HUES6 (cell line): ENCODE results near the gene PHACTR3.

Experiments
- H3K27ac ChIP-seq: 2 replicates; pipeline ENCODE4 v1.7.0; 2013; ENCODE audit warnings: low read depth, mild to moderate bottlenecking, low read length, inconsistent platforms
- H3K27me3 ChIP-seq: 2 replicates; pipeline ENCODE4 v1.6.1; 2013; ENCODE audit warnings: low read length; ENCODE audit not compliant: control insufficient read depth, insufficient read depth
- H3K36me3 ChIP-seq: 2 replicates; pipeline ENCODE4 v1.6.1; 2013; ENCODE audit warnings: low read length; ENCODE audit not compliant: control insufficient read depth, insufficient read depth
- H3K4me1 ChIP-seq: 2 replicates; pipeline ENCODE4 v1.6.1; 2013; ENCODE audit warnings: low read length; ENCODE audit not compliant: control insufficient read depth, insufficient read depth
- H3K4me3 ChIP-seq: 2 replicates; pipeline ENCODE4 v1.5.1; 2013; ENCODE audit warnings: low read depth, low read length
- H3K9ac ChIP-seq: one replicate; pipeline ENCODE4 v1.6.1; 2013; ENCODE audit warnings: mild to moderate bottlenecking, low read length
- H3K9me3 ChIP-seq: 2 replicates; pipeline ENCODE4 v1.6.1; 2013; ENCODE audit warnings: low read depth, low read length; ENCODE audit not compliant: control insufficient read depth, insufficient read depth

Gene PHACTR3

DNA sequence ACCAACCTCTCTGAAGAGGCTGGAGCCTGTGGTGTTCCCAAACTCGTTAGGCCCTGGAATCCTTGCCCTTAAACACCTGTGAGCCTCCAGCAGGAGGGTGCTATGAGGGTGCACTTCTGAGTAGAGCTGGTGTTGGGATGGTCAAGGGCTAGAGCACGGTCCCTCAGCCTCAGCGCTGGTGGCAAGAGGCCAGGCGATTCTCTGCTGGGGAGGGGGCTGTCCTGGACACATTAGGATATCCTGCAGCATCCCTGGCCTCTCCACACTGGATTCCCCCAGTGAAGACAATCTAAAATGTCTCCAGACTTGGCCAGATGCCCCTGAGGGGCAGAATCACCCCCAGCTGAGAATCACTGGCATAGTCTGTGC, 171.3 kb downstream of the PHACTR3 start:
- Histone ChIP-seq H3K36me3 (no peaks in the 10 kb centered on the region), H3K4me1 (no peaks in the 10 kb centered on the region), H3K27me3 (peaks cover 4% of the 10 kb centered on the region; the same call in 1 of the 2 replicates), H3K4me3 (no peak overlapping the region), H3K9me3 (no peaks in the 10 kb centered on the region), H3K27ac (no peak overlapping the region), H3K9ac (no peak overlapping the region)

DNA sequence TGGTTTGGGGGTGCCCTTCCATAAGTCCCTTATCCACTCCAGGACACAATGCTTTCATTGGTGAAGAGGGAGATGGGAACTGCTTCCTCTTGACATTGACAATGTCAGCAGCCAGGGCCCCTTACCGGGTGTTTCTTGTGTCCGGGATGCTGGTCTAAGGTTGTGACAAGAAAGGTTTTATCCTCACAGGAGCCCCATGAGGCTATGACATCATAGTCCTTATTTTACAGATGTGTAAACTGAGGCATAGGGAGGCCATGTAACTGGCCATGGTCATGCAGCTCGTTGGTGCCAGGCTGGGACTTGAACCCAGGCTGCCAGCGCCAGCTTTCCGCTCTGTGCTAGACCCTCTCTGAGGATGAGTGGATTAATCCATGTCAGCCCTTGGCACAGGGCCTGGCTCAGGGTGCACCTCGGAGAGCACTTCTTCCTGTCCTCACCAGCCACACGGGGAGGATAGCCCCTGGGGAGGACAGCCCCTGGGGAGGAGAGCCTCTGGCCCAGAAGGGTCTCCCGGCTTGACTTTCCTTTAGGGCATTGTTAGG, 171.8 kb downstream of the PHACTR3 start:
- peaks cover 4% of the 10 kb centered on the region; the same call in 1 of the 2 replicates for H3K27me3 ChIP-seq
- H3K36me3 ChIP-seq, result no peaks in the 10 kb centered on the region

GRCh38 chr20:59776626-59777330, 172.4 kb downstream of the PHACTR3 start:
- Histone ChIP-seq H3K27ac (no peak overlapping the region), H3K36me3 (no peaks in the 10 kb centered on the region), H3K9ac (no peak overlapping the region), H3K4me1 (no peaks in the 10 kb centered on the region), H3K27me3 (peaks cover 4% of the 10 kb centered on the region; the same call in 1 of the 2 replicates), H3K9me3 (no peaks in the 10 kb centered on the region), H3K4me3 (no peak overlapping the region)

More for the DNA sequence above, 171.8 kb downstream of the PHACTR3 start:
- H3K4me1 ChIP-seq, result no peaks in the 10 kb centered on the region
- no peak overlapping the region for H3K9ac ChIP-seq
- no peak overlapping the region for H3K4me3 ChIP-seq
- H3K9me3 ChIP-seq, result no peaks in the 10 kb centered on the region
- no peak overlapping the region for H3K27ac ChIP-seq

GRCh38 chr20:59777331-59777725, 173.0 kb downstream of the PHACTR3 start:
- Histone ChIP-seq H3K4me3 (no peak overlapping the region), H3K9ac (no peak overlapping the region), H3K27ac (no peak overlapping the region), H3K9me3 (no peaks in the 10 kb centered on the region), H3K27me3 (peaks cover 4% of the 10 kb centered on the region; the same call in 1 of the 2 replicates), H3K36me3 (no peaks in the 10 kb centered on the region), H3K4me1 (no peaks in the 10 kb centered on the region)

DNA sequence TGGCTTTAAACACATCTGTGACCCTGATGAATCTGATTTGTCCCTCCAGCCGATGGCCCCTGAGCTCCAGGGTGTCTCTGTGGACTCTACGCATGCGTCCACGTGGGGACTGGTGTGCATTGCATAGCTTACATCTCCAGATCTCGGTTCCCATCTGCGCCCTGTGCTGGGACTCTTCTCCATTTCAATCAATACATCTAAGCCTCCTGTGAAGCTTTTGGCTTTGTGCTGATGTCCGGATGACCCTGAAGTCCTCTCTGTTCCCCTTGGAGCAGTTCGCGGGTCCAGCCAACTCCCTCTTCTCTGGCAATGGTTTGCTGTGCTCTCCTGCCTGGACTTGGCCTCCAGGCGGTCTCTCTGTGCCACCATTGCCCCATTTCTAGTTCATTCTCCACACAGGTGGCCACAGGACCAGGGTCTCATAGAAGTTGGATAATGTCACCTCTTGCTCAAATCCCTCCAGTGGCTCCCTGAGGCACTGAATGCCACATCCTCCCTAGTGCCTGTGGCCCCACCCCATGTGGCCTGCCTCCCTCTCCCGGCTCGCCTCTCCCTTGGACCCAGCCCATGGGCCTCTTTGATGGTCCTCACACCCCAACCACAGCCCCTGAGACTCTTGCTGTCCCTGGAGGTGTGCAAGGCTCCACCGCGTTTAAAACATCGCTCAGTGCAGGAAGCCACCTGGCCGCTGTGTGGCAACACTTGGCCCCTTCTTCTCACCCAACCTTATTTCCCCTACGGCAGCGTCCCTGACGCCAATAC, 173.7 kb downstream of the PHACTR3 start:
- H3K9me3 ChIP-seq, result no peaks in the 10 kb centered on the region
- H3K4me3 ChIP-seq, result no peak overlapping the region
- H3K4me1 ChIP-seq, result no peaks in the 10 kb centered on the region
- peaks cover 3% of the 10 kb centered on the region; the same call in 1 of the 2 replicates for H3K27me3 ChIP-seq
- H3K27ac ChIP-seq, result no peak overlapping the region
- no peaks in the 10 kb centered on the region for H3K36me3 ChIP-seq
- no peak overlapping the region for H3K9ac ChIP-seq

DNA sequence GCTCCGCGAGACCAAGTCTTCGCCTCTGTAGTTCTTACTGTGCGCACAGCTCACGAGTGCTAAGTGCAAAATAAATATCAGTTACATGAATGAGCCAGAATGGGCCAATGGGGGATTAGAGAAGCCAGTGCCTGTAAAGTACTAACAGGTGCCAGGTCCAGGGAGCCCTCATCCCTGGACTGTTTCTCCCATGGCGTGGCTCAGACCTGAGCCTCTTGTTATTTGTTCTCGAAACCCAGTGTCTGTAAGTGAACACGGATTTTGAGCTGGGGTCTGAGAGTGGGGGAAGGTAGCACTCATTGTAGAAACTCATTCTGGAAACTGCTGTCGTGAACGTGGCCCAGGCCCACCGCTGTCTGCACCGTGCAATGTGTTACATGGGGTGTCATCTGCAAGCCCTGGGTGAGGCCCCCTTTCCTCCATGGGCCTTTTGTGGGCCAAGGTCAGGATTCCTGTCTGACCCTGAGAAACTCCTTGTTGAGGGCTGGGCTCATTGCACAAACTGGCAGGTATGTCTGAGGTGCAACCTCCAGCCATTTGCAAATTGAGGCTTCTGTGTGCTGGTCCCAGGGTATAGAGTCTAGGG, 174.4 kb downstream of the PHACTR3 start:
- no peaks in the 10 kb centered on the region for H3K4me1 ChIP-seq
- no peak overlapping the region for H3K9ac ChIP-seq
- H3K4me3 ChIP-seq, result no peak overlapping the region
- no peak overlapping the region for H3K27ac ChIP-seq
- no peaks in the 10 kb centered on the region for H3K36me3 ChIP-seq
- no peaks in the 10 kb centered on the region for H3K9me3 ChIP-seq
- H3K27me3 ChIP-seq, result peaks cover 2% of the 10 kb centered on the region; the same call in 1 of the 2 replicates

- H3K36me3 ChIP-seq, result no peaks in the 10 kb centered on the region
- no peaks in the 10 kb centered on the region for H3K9me3 ChIP-seq
- no peak overlapping the region for H3K27ac ChIP-seq
- H3K9ac ChIP-seq, result no peak overlapping the region
- H3K4me1 ChIP-seq, result no peaks in the 10 kb centered on the region
- no peak overlapping the region for H3K4me3 ChIP-seq
- H3K27me3 ChIP-seq, result peaks cover 5% of the 10 kb centered on the region; the same call in 1 of the 2 replicates
These were observed 175.5 kb downstream of the PHACTR3 start for GRCh38 chr20:59779656-59780380.

DNA sequence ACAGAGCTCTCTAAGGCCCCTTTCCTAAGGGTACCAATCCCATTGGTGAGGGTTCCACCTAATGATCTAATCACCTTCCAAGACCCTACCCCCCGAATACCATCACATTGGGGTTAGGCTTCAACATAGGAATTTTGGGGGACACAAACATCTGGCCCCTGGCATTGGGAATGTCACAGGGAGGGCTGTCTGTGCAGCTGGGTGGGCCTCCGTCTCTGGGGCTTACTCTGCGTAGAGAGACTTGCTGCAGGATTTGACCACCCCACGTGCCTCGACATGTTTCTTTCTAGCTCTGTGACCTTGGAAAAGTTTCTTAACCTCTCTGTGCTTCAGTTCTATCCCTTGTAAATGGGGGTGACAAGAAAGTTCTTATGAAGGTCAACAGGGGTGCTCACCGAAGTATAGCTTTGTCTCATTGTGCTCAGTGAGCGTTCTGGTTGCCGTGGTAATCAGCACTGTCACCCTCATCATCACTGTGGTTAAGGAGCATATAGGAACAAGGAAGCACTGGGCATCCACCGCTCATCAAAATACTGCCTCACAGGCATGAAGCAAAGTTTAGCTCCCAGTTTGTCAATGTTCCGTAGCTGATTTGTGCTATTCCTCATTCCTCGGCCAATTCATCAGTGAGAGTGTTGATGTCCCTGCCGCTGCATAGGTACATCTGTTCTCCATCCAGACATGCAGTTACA, 176.3 kb downstream of the PHACTR3 start:
- Histone ChIP-seq H3K9me3 (no peaks in the 10 kb centered on the region), H3K4me1 (no peaks in the 10 kb centered on the region), H3K9ac (no peak overlapping the region), H3K27me3 (peaks cover 5% of the 10 kb centered on the region; the same call in 1 of the 2 replicates), H3K4me3 (no peak overlapping the region), H3K27ac (no peak overlapping the region), H3K36me3 (no peaks in the 10 kb centered on the region)

DNA sequence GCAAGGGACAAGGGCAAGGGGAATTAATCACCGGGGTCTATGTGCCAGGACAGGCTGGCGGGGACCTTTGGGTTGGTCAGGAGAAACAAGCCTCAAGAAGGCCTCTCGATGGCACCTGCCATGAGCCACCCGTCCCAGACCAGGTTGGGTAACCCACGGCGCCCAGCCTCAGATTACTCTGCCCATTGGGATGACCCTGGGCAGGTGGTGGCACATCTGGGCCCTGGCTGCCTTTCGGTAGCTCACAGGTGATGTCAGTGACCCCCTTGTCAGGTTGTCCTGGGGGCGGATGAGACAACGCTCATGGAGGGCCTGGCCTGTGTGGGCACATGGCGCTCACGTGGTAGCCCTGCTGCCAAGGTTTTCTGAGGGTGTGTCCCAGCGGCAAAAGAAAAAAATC, 176.9 kb downstream of the PHACTR3 start:
- Histone ChIP-seq H3K27ac (no peak overlapping the region), H3K27me3 (peaks cover 5% of the 10 kb centered on the region; the same call in 1 of the 2 replicates), H3K4me1 (no peaks in the 10 kb centered on the region), H3K9ac (no peak overlapping the region), H3K4me3 (no peak overlapping the region), H3K9me3 (no peaks in the 10 kb centered on the region), H3K36me3 (no peaks in the 10 kb centered on the region)

DNA sequence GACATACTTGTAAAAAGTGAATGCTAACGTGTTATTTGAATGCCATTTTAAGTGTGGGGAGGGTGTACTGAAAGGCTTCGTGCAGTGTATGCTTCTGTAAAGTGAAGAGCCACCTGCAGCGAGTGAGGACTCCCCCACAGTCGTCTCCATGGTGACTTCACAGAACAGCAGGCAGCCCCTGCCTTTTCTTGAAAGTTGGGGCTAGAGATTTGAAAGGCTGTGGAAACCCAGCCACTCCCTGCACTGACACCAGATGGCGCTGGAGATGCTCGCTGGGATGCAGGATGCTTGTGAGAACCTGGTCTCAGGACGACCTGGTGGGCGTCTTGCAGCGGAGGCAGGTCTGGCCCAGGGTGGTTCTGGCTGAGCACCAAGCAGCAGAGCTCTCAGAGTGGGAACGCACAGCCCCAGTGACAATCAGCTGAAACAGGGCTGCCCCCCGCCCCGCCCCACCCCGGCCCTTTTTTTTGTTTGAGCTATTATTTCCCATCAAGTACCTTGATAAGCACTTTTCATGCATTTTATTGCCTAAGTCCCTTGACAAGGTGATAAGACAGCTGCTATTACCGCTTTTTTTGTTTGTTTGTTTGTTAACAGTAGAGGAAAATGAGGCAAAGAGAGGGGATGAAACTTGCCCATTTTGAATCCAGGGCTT, 178.8 kb downstream of the PHACTR3 start:
- no peak overlapping the region for H3K4me3 ChIP-seq
- no peak overlapping the region for H3K9ac ChIP-seq
- H3K4me1 ChIP-seq, result no peaks in the 10 kb centered on the region
- peaks cover 5% of the 10 kb centered on the region; the same call in 1 of the 2 replicates for H3K27me3 ChIP-seq
- no peaks in the 10 kb centered on the region for H3K36me3 ChIP-seq
- H3K9me3 ChIP-seq, result no peaks in the 10 kb centered on the region
- no peak overlapping the region for H3K27ac ChIP-seq
